Activated CD8-positive, alpha-beta memory T cell treated with anti-CD3 and anti-CD28 coated beads, Interleukin-2, amount 50 U/mL, for 48 hours (primary cell): ENCODE data around the gene WBP2NL.
A peak's percentile ranks its signal among the peaks of the same experiment; 100 is the strongest.

Experiments
- DNase-seq: peaks from one replicate; pipeline ENCODE4 v3.0.0-alpha.2; 2020

The WBP2NL gene

DNA sequence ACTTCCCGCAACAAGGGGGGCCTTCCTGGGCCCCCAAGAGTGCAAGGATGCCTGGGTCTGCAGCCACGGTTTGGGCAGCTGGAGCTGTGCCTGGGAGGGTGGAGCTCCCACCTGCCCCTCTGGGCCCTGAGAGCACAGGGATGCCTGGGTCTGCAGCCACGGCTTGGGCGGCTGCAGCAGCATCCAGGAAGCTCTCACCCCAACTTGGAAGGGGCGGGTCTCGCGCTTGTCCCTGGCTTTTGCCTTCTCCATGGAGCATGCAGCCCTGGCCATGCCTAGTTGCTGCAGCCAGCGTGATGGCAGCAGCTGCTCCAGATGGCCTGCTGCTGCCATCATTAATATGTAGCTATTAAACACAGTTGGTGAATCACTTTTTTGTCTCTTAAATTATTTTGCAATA is 36.7 kb downstream of the WBP2NL start:
- DNase-seq, result no peak

- no peak for DNase-seq
Measured at GRCh38 chr22:42039271-42039670, 40.7 kb downstream of the WBP2NL start.

DNA sequence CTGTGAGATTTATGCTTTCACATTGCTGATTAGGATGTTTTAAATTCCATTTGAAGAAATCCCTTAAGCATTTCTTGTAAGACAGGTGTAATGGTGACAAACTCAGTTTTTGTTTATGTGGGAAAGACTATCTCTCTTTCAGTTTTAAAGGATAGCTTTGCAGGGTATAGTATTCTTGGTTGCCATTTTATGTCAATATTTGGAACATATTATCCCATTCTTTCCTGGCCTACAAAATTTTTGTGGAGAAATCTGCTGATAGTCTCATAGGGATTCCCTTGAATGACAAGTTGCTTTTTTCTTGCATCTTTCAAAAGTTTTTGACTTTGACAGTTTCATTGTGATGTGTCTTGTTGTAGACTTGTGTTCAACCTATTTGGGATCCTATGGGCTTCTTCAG is 43.2 kb downstream of the WBP2NL start:
- DNase-seq, result no peak

GRCh38 chr22:42050641-42051180 is 52.1 kb downstream of the WBP2NL start:
- DNase-seq, result no peak

DNA sequence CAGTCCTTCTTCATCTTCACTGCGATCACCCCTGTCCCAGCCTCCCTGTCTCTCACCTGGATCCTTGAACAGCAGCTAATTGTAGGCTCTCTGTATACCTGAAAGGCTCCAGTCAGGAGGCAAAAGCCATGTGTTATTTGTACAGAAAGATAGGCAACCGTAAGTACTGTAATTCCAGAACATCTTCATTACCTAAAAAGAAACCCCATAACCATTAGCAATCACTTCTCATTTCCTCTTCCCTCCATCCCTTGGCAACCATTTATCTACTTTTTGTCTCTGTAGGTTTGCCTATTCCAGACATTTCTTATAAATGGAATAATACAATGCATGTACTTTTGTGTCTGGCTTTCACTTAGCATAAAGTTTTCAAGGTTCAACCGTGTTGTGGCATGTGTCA is 54.2 kb downstream of the WBP2NL start:
- DNase-seq, result no peak

- no peak for DNase-seq
Measured at GRCh38 chr22:42056757-42057511, 58.3 kb downstream of the WBP2NL start.

GRCh38 chr22:42060489-42060888 is 61.9 kb downstream of the WBP2NL start:
- no peak for DNase-seq

DNA sequence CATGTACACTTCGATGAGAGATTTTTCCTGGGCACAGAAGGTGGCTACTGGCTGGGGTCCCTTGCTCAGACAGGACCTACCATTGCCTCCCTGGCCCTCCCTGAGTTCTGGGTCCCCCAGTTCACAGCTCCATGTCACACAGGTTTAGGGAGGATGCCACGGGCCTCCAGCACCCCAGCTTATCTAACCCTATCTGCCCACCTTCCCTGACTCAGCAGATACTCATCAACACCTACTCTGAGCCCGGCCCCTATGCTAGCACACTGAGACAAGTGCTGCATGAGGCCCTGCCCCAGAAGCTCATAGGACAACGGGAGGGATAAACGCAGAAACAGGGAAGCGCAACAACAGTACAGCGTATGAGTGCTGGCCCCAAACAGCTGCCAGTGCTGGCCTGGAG is 62.5 kb downstream of the WBP2NL start:
- DNase-seq, result peak; percentile 33

DNA sequence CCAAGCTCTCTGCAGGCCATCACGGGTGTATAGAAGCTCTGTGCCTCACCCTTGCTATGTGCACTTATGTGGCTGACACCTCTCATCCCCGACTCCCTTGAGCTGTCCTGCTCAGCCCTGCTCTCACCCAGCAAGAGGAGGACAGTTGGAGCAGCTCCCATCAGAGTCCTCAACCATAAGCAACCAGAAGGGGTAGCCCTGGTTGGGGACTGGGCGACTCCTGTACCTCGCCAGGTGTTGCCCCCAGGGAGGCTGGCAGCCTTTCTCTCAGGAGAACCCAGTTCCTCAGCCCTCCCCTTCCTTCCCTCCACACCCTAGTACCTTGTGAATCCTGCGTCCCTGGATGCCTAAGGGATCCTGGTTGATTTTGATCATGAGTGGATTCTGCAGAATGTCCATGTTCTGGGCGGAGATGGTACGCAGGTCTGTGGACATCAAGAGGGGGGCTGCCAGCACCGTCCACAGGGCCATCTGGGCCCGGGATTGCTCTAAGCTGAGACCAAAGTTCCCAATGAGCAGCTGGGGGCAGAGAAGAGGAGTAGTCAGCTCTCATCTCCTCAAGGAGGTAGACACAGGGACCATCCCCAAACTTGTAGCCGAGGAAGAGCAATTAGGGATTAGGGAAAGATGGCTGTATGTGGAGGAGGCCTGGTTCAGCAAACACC is 64.0 kb downstream of the WBP2NL start:
- DNase-seq, result peak; percentile 37

DNA sequence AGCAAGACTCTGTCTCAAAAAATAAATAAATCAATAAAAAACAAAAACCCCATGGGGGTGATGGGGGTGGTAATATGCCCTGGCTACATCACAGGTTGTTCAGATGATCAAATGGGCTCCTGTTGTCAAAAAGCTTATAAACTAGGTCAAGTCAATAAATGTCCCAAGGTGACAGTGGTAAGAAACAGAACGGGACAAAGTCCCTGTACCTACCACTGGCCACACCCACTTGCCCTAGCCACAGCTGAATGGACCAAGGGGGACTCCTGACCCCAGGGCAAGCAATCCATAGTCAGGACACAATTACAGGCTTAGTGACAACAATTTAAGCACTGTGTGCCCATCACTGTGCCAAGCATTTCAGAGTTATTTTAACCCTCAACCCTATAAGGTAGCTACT is 66.0 kb downstream of the WBP2NL start:
- DNase-seq, result no peak

DNA sequence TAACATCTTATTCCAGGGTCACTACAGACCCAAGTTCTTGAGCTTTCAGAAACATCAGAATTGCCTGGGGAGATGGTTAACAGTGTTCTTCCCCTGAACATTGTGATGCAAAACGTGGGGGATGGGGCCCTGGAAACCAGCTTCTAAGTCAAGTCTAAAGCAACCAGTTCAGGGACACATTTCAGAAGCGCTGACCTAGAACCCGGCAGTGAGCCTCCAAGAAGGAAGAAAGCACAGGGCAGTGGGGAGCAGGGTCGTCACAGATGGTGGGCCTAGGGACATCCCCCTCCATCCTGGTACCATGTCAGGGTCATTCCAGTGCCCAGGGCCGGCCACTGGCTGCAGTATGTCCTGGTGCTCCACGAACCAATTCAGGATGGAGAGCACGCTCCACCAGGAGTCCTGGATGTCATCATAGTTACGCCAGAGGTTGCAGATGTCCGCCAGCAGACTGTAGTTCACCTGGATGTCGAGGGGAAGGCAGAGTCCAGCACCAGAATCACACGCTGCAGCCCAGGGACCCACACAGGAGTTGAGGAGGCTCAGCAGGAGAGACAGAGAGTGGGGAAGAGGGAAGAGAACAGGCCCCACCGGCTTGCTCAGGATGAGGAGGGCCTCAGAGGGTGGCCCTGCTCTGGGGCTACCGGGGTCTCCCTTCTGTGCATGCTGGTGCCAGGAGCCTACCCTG is 67.0 kb downstream of the WBP2NL start:
- DNase-seq, result peak; percentile 28

GRCh38 chr22:42066126-42066761 is 67.7 kb downstream of the WBP2NL start:
- peak; percentile 42 for DNase-seq

DNA sequence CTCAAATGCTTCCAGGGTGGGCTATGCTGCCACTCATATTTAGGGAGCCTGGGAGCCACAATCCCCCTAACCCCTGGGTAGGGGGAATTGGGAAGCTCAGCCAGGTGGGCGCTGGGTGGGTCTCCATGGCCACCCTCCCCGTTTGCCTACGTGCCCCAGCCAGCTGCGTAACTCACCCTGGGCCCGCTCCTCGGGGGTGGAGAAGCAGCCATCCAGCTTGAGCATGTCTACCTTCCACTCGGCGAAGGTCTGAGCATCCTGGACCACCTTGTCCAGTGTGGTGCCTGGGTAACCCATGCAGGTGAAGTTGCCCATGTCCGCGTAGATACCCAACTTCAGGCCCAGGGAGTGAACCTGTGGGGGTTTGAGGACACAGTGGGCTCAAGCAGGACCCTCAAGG is 68.3 kb downstream of the WBP2NL start:
- peak; percentile 34 for DNase-seq

GRCh38 chr22:42067671-42068251 is 69.2 kb downstream of the WBP2NL start:
- DNase-seq, result peak; percentile 44

GRCh38 chr22:42068291-42068690 is 69.7 kb downstream of the WBP2NL start:
- DNase-seq, result peak; percentile 48

DNA sequence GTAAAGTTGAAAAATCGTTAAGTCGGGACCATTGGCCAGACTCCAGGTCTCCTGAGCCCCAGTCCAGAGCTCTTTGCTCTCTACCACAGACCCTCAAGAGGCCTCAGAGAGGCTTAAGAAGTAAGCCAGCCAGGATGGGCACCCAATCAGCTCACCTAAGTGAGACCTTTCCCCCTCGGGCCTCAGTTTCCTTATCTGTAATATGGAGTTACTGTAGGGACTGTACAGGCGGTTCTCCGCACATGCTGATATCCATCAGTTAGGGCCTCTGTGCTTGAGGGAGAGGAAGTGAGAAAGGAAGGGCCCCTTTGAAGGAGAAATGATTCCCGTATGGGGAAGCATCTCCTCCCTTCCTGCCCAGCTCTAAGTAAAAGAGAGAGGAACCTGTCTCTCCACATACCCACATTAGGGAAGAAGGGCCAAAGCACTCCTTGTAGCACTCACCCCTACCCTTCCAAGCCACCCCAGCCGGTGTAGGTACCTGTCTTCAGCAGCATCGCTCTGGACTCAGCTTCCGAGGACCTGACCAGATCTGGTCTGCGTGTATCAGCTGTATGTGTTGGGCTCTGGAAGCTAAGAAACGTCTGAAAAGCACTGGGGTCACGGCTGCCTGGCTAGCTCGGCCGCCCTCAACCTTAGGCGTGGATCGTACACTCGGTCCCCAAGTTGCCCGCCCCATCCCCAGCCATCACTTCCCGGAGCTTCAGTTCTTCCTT is 71.4 kb downstream of the WBP2NL start:
- DNase-seq, result peak; percentile 52

DNA sequence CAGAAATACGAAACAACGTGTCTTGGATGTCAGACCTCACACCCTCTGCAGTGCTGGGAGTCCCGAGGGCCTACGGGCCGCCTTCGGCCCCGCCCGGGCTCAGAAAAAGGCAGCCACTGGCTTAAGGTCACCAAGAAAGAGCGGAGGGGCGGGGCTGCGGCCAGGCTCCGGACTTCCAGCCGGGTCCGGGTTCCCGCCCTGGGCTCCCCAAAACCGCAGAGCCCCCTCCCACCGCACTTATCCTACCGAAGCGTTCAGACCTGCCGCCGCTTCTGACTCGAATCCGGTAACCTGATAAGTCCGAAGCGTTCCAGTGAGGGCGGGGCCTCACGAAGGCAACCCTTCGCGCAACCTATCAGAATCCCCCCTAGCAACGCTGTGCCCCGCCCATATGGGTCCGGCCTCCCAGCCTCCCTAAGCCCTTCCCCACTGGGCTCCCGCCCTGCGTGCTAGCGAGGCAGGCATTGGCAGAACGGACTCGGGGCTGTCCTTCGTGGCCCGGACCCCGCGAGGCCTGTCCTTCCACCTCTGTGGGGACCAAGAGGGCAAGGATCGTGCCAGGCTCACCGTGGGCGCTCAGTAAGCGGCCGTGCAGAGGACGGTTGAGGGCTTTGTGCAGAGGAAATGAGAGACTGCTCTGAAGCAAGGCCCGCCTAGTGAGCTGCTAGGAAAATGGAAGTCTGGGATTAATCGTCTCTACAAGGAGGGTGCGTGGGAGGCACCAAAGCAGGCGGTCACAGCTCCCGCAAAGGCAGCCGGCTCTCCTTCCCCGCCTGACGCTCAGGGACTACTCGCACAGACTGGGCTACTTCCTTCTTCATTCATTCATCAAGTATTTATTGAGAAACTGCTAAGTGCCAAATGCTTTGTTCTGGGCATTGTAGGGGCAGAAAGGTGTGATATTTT is 72.2 kb downstream of the WBP2NL start, which contains the start of gene NAGA:
TSS of gene NAGA (minus strand) at position 296 of the 906 bp plus-strand sequence. CDS start 515 bp downstream, outside the sequence.
- peak; percentile 92 for DNase-seq

- DNase-seq, result peak; percentile 48
Measured at GRCh38 chr22:42071508-42071907, 72.9 kb downstream of the WBP2NL start.

DNA sequence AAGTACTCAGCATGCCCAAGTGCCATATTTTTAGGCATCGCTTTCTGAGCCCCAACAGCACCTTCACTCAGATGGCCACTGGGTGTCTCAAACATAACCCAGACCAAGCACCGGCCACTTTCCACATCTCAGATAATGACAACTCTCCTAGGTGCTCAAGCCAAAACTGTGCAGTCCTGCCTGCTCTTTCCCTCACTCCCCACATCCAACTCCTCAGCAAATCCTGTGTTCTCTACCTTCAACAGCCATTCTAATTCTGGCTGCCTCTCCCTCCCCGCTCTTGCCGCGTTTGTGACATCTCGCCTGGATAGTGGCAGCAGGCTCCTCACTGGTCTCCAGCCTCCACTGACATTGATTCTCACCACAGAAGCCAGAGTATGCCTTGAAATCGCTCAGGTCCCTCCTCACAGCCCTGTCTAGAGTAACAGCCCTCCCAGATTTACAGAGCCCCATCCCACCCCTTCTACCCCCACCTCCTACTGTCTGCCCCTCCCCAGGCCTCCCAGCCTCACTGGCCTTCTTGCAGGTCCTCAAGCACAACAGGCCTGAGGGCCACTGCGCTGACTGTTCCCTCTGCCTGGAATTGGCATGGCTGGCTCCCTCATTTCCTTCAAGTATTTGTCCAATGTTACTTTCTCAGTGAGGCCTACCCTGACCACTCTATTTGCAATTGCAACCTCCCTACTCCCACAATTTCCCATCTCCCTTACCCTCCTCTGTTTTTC is 74.2 kb downstream of the WBP2NL start:
- peak; percentile 52 for DNase-seq

DNA sequence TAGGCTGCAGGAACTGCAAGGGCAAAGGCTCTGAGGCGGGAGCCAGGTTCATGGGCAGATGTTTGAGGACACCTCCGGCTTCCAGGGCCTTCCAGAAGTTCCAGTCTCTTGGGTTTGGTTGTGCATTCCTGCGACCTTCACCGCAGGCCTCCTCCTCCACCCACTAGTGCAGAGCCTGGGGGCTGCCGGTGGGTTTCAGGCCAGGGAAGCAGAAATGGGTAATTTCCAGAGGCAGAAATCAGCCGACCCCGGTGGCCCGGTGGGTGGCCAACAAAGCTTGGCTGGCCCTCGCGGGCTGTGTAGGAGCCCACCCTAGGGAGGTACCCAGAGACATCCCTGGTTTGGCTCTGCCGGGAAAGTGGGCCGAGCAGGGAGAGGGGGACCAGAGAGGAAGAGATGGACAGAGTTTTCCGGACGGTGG is 75.0 kb downstream of the WBP2NL start:
- DNase-seq, result peak; percentile 54
